CD4-positive, alpha-beta T cell treated with Interleukin-4 for 4 hours (primary cell): Measurements from ENCODE around the gene MDH1B.
"Not testable (repeated sequence)": the region's sequence is repeated elsewhere in the genome, so short reads cannot be mapped to it uniquely, and the experiment has no call there.

Experiments
- DNase-seq: peaks from one replicate; pipeline ENCODE4 v3.0.0-alpha.2; 2020

MDH1B gene

GRCh38 chr2:206766057-206766930 lies 1.2 kb upstream of the MDH1B start:
- DNase-seq = no peak

- no peak for DNase-seq
These were observed 371 bp downstream of the MDH1B start for GRCh38 chr2:206764673-206765241.

GRCh38 chr2:206756816-206757215 lies 8.3 kb downstream of the MDH1B start:
- DNase-seq = no peak

GRCh38 chr2:206740800-206741199 lies 24.3 kb downstream of the MDH1B start:
- DNase-seq = no peak

GRCh38 chr2:206739271-206739670 lies 25.9 kb downstream of the MDH1B start:
- DNase-seq = no peak

- DNase-seq = no peak
These were observed 28.2 kb downstream of the MDH1B start for GRCh38 chr2:206736935-206737334.

GRCh38 chr2:206733341-206733740 lies 31.8 kb downstream of the MDH1B start:
- DNase-seq = no peak

- DNase-seq = no peak
These were observed 36.6 kb downstream of the MDH1B start for GRCh38 chr2:206728277-206729199.

GRCh38 chr2:206727287-206727686 lies 37.8 kb downstream of the MDH1B start:
- no peak for DNase-seq

- no peak for DNase-seq
These were observed 41.8 kb downstream of the MDH1B start for GRCh38 chr2:206723288-206723687.

- DNase-seq = no peak
These were observed 43.7 kb downstream of the MDH1B start for GRCh38 chr2:206721256-206721920.

- no peak for DNase-seq
These were observed 46.8 kb downstream of the MDH1B start, which contains the start of gene DYTN for GRCh38 chr2:206718296-206718695. TSS of gene DYTN (minus strand) at chr2:206718396. CDS start at chr2:206718279, 117 bp downstream.

GRCh38 chr2:206716623-206717022 lies 48.5 kb downstream of the MDH1B start:
- DNase-seq = no peak

- DNase-seq = not testable (repeated sequence)
These were observed 49.9 kb downstream of the MDH1B start for GRCh38 chr2:206715183-206715582.

GRCh38 chr2:206713746-206714145 lies 51.4 kb downstream of the MDH1B start:
- no peak for DNase-seq

GRCh38 chr2:206708286-206708685 lies 56.8 kb downstream of the MDH1B start:
- DNase-seq = no peak

GRCh38 chr2:206707164-206707701 lies 57.9 kb downstream of the MDH1B start:
- no peak for DNase-seq

GRCh38 chr2:206701952-206702605 lies 63.0 kb downstream of the MDH1B start:
- DNase-seq = no peak

- DNase-seq = no peak
These were observed 65.0 kb downstream of the MDH1B start for GRCh38 chr2:206700156-206700555.

- no peak for DNase-seq
These were observed 66.3 kb downstream of the MDH1B start for GRCh38 chr2:206698811-206699210.

GRCh38 chr2:206696910-206697309 lies 68.2 kb downstream of the MDH1B start:
- no peak for DNase-seq
